HG03095 (cell line): ENCODE results near the gene MSMO1.
"Not testable (repeated sequence)": the region's sequence is repeated elsewhere in the genome, so short reads cannot be mapped to it uniquely, and the experiment has no call there.

Experiments
- ATAC-seq: cut with Tn5 transposase; IDR thresholded peaks from one replicate; pipeline ENCODE4 v1.9.1; 2021; ENCODE audit warnings: moderate library complexity; ENCODE audit not compliant: unreplicated experiment

MSMO1 gene

DNA sequence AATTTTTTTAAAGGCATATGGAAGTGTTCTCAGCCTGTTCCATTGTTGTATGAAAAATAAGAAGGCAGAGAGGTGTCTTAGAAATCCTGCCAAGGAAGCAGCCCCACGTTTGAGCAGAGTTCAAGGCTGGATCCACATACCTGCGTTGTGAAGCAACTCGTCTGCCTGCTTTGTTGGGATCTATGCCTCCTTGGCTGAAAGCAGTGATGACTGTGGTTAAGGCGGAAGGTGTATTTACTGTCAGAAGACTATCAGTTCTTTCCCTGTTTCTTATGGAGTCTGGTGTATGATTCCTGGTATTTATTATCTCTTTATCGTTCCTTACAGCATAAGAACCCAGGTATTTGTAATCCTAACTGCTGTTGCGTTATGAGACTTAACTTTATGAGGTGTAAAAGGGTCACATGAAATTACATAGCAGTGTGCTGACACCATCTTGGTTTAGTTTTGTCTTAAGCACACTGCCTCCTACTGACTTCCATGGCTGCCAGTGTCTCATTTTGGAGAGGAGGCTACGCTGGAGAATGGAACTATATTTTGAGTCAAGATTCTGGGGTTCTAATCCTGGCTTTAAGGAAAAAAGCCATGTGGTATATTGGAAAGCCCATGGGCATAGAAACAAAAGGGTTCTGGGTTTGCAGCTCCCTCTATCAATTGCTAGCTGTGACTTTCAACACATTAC, 3.1 kb upstream of the MSMO1 start:
- no peak for ATAC-seq

GRCh38 chr4:165324918-165325304, 2.6 kb upstream of the MSMO1 start:
- no peak for ATAC-seq

- ATAC-seq: no peak
These were observed 1.5 kb upstream of the MSMO1 start for GRCh38 chr4:165325732-165326512.

GRCh38 chr4:165326831-165327210, 648 bp upstream of the MSMO1 start:
- ATAC-seq: peak; percentile 21

- ATAC-seq: no peak
These were observed 594 bp downstream of the MSMO1 start for GRCh38 chr4:165328101-165328425.

DNA sequence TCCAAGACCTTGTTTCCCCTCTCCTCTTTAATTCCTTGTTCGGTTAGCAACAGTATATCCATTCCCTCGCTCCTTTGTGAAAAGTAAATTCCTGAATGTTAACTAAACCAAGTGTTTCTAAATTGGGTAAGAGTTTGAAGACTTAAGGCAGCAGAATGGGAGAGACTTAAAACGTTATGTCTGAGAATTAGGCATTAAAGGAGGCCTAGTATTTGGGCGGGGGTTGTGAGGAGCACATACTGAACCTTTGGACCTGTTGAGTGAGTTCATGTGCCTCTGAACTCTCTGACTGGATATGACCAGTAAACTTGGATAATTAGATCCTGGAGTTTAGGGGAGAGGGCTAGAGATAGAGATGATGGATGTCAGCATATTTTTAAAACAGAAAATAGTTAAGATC, 1.2 kb downstream of the MSMO1 start:
- ATAC-seq: no peak

DNA sequence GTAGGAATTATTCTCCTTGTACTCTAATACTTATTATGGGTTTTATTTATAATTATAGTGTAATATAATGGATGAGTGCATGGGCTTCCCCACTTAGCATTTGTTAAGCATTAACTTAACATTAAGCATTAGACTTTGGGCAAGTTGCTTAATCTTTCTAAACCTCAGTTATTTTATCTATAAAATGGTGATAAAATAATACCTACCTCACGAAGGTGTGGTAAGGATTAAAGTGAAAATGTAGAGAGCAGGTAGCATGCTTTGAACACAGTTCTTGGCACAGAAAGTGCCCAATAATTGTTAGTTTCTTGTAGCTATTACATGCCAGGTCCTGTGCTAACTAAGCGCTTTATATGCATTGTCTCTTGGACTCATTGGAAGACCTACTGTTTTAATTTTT, 2.6 kb downstream of the MSMO1 start:
- no peak for ATAC-seq

DNA sequence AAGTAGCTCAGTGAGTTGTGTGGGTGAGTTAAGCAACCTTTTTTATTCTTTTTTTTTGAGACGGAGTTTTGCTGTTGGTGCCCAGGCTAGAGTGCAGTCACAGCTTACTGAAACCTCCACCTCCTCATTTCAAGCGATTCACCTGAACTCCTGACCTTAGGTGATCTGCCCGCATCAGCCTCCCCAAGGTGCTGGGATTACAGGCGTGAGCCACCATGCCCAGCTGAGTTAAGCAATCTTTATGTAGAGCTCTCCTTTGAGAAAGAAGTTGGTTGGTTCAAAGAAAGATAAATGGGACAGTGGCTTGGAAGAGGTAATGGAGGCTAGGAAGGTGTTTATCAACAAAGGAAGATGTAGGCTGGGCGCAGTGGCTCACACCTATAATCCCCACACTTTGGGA, 3.2 kb downstream of the MSMO1 start:
- ATAC-seq: no peak

DNA sequence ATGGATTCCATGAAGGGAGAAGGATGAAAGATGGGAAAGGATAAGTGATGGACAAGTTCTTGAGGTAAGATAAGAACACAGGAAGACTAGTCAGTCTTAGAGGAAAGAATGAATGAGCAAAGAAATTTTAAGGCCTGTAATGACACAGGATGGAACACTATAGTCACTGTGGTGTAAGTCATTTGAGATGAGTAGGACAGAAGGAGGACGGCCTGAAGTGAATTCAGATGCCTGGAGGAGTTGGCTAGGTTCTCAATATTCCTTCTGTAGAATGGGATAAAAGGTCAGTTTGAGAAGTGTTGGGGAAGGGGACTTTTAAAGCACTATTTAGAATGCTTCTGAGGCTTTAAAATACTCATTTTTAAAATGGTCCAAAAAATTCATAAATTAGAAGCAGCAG, 3.9 kb downstream of the MSMO1 start:
- ATAC-seq: no peak

DNA sequence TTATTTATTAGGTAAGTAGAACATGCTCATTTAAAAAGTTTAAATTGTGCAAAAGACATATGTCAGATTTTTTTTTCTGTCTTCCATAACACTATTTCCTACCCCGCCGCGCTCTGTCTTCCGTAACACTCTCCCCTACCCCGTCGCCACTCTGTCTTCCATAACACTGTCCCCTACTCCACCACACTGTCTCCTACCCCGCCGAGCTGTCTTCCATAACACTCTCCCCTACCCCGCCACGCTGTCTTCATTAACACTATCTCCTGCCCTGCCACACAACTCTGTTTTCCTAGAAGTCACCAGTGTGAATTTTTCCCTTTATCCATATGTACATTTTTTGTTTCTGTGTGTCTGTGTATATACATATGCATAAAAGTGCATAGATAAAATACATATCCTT, 4.4 kb downstream of the MSMO1 start:
- no peak for ATAC-seq

DNA sequence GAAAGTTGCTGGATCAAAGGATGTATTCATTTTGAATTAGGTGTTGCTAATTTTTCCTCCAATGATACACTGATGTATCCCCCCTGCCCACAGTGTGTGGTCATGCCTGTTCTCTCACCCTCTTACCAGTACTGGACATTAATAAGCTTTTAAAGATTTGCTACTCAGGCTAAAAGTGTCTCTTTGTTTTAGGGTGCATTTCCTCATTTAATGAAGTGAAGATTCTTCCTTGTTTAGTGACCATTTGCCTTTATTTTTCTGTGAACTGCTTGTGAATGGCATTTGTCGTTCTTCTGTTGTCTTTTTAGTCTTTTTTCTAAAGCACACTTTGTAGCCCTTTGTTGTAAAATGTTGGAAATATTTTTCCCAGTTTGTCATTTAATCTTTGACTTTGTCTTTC, 5.0 kb downstream of the MSMO1 start:
- no peak for ATAC-seq

- ATAC-seq: no peak
These were observed 7.8 kb downstream of the MSMO1 start for GRCh38 chr4:165335163-165335703.

DNA sequence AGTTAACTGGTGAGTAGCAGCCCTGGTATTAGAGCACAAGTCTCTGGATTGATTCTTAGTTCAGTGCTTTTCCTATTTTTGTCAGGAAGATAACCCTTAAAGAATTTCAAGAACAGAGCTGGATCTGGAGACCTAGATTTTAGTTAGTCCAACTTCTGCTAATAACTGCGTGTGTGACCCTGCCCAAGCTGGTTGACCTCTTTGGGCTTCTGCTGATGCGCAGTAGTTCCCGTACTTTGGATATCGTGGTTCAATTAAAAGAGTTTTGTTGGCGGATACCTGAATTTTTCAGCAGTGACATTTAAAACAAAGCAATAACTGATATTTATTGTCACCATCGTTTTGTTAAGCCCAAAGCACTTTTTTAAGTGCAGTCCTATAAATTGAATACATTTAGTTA, 9.3 kb downstream of the MSMO1 start:
- ATAC-seq: no peak

- ATAC-seq: not testable (repeated sequence)
These were observed 14.9 kb downstream of the MSMO1 start for GRCh38 chr4:165342340-165342739.

DNA sequence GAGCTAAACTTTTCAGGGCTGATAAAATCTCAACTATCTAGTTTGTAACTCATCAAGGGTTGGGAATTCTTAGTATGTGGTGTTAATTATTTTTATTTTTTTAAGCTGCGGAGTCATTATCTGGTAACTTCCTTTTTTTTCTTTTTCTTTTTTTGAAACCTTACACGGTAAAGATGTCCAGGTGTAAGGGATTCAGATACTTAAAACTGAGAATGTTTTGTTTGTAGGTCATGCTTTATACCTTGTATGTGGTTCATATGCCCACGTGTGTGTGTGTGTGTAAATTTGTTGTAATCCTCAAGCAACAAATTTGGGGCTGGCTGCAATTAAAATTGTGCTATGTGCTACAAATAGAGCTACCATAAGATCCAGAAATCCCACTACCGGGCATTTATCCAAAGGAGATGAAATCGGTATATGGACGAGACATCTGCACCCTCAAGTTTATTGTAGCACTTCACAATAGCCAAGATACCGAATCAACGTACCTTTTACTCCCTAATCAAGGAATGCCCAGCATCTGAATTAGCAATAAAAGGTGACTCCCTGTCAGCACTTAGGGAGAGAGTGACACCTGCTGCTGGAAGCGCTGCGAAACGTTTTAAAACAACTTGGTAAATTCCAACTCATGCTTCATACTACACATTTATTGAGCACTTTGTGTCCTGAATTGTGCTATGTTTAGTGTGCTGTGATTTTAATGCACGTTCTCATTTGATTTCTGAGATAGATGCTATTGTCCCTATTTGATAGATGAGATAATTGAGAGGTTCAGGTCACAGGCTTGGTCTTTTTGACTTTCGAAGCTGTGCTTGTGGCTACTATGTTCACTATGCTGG, 16.1 kb downstream of the MSMO1 start:
- no peak for ATAC-seq

- ATAC-seq: no peak
These were observed 18.4 kb downstream of the MSMO1 start for GRCh38 chr4:165345666-165346417.

- ATAC-seq: no peak
These were observed 20.4 kb downstream of the MSMO1 start for GRCh38 chr4:165347647-165348569.

DNA sequence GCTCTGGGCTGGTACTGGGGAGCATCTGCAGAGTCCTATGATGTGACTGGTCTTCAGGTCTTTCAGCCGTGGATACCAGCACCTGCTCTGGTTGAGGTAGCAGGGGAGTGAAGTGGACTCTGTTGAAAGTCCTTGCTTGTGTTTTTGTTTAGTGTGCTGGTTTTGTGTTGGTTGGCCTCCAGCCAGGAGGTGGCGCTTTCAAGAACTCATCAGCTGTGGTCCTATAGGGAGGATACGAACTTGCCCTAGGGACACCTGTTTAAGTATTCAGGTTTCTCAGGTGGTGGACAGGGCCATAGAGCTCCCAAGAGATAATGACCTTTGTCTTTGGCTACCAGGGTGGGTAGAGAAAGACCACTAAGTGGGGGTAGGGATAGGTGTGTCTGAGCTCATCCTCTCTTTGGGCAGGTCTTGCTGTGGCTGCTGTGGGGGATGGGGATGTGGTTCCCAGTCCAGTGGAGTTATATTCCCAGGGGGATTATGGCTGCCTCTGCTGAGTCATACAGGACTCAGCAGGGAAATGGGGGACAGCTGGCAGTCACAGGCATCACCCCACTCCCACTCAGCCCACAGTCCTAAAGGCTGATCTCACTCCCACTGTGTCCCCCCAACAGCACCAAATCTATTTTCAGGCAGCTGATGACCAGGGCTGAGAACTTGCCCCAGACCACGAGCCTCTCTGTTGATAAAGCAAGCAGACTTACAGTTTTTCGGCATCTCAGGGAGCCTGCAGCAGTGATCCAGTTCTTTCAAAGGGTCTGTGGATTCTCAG, 24.1 kb downstream of the MSMO1 start:
- ATAC-seq: no peak

DNA sequence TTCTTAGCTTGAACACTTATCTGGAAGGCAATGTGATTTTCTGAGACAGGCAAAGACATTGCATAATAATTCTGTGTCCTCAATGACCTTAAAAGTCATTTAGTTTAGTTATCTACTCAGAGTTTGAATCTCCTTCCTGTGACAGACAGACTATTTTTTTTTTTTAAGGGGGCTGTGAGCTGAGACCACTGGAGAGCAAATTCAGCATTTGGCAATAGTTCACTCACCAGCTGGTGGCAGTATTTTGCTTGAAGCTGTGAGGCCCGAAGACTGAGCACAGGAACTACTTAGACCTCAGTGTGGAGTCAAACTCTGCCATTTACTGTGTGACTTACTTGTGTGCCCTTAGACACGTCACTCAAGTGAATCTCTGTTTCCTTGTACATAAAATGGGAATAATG, 28.4 kb downstream of the MSMO1 start:
- ATAC-seq: no peak
